ENCODE measurements around the gene LOC128125822.

LOC128125822 gene

GRCh38 chr6:63565058-63565726 is 7.1 kb upstream of the LOC128125822 start:
- WGBS, 2 experiments (ENCODE audit: extremely low coverage in 2 of 2, insufficient read length in 1 of 2), result no CpG with 5 or more reads among the region's 4 CpGs
- Histone ChIP-seq H3K9me3 (ENCODE audit: control insufficient read depth, insufficient read depth, low read length) (no peaks in the 10 kb centered on the region), H3K23ac (ENCODE audit: low read depth, low read length) (no peak overlapping the region), H4K20me1 (ENCODE audit: insufficient read depth, low read length) (no peaks in the 10 kb centered on the region), H3K4me3 (ENCODE audit: insufficient read depth, low read depth, low read length) (no peak overlapping the region), H3K79me1 (ENCODE audit: low read depth in 1 of 2, low read length in 2 of 2) (no peaks in the 10 kb centered on the region), H4K5ac (ENCODE audit: low read depth, low read length) (no peak overlapping the region), H3K27me3 (ENCODE audit: control insufficient read depth, insufficient read depth, low read length) (no peaks in the 10 kb centered on the region), H2BK120ac (ENCODE audit: low read depth, low read length) (no peak overlapping the region), H2BK5ac (ENCODE audit: low read depth, low read length, poor library complexity, severe bottlenecking) (no peak overlapping the region), H2AFZ (replicated peaks; ENCODE audit: low read length, poor library complexity) (no peak overlapping the region), H2BK20ac (ENCODE audit: low read depth, low read length) (no peak overlapping the region), H3K4ac (ENCODE audit: low read depth, low read length) (no peak overlapping the region), H3K56ac (ENCODE audit: extremely low read depth, insufficient read depth, low read length) (no peak overlapping the region), H3K4me2 (ENCODE audit: low read depth, low read length) (no peak overlapping the region), H2AK9ac (replicated peaks; ENCODE audit: low read depth, low read length, poor library complexity) (no peak overlapping the region), H3K18ac (ENCODE audit: low read depth, low read length) (no peak overlapping the region; the same call in 1 of the 2 replicates), H3K9ac (ENCODE audit: low read depth, low read length) (no peak overlapping the region), H3K36me3 (ENCODE audit: control insufficient read depth, insufficient read depth, low read length) (no peaks in the 10 kb centered on the region), H2AK5ac (ENCODE audit: low read depth, low read length) (no peak overlapping the region), H3K4me1 (ENCODE audit: control insufficient read depth, insufficient read depth, low read length) (peaks cover 2% of the 10 kb centered on the region; the same call in 1 of the 2 replicates), H2BK15ac (ENCODE audit: low read depth, low read length) (no peak overlapping the region), H3K9me1 (ENCODE audit: insufficient read depth, low read length) (no peaks in the 10 kb centered on the region), H4K91ac (ENCODE audit: insufficient read depth, low read depth, low read length) (no peak overlapping the region; the same call in 1 of the 2 replicates), H3K27ac (ENCODE audit: insufficient read depth, low read length) (no peak overlapping the region), H3K14ac (replicated peaks; ENCODE audit: low read depth, low read length) (no peak overlapping the region), H4K8ac (ENCODE audit: low read depth in 2 of 2, low read length in 2 of 2) (no peak overlapping the region)
- dilution Hi-C loops (cut with HindIII; ENCODE audit: low sequenced_read_pairs, unreplicated experiment), result no loop called here
- POLR2A ChIA-PET (ENCODE audit: unreplicated experiment), result no interaction called here
- intact Hi-C loops (cut with micrococcal nuclease), result no loop called here
- TF ChIP-seq MAFK (IDR thresholded peaks at IDR 0.05; ENCODE audit: low read depth, low read length) (no peak), MXI1 (IDR thresholded peaks at IDR 0.05; ENCODE audit: borderline replicate concordance, low read depth, low read length) (no peak), RFX5 (IDR thresholded peaks at IDR 0.05; ENCODE audit: low read depth, low read length) (no peak), SMC3 (IDR thresholded peaks at IDR 0.05; ENCODE audit: low read depth, low read length) (no peak), NFE2L2 (IDR thresholded peaks at IDR 0.05; ENCODE audit: low read depth, low read length) (no peak), FOS (IDR thresholded peaks at IDR 0.05; ENCODE audit: low read depth, low read length) (no peak), RCOR1 (IDR thresholded peaks at IDR 0.05; ENCODE audit: insufficient replicate concordance, low read length) (no peak), CTCF (conservative IDR thresholded peaks at IDR 0.05; ENCODE audit: low read depth, low read length) (no peak), USF2 (IDR thresholded peaks at IDR 0.05; ENCODE audit: low read depth, low read length) (no peak), ELK1 (IDR thresholded peaks at IDR 0.05; ENCODE audit: borderline replicate concordance, low read depth, low read length) (no peak)
- CTCF ChIA-PET, result interaction anchor here (0.6 kb wide), 1 partner anchor 213 kb away, joined by 3 read pairs; no protein-coding TSS in a partner anchor
- in situ Hi-C loops (cut with MboI; ENCODE audit: low sequenced_read_pairs), result loop anchor here (25.0 kb wide), 1 partner anchor 203 kb away; no protein-coding TSS in a partner anchor
- no peak for DNase-seq
- ATAC-seq (ENCODE audit: low read depth), result no peak
- BruUV-seq (replicated peaks), result no TSS peak

Measured in IMR-90 (cell line).